Activated CD4-positive, CD25-positive, alpha-beta regulatory T cell (primary cell): Measurements from ENCODE around the gene COCH.
"Not testable (repeated sequence)": the region's sequence is repeated elsewhere in the genome, so short reads cannot be mapped to it uniquely, and the experiment has no call there.

Source experiments
- DNase-seq, 4 experiments: peaks; one replicate each; lab custom pipeline; 2025; lab: John Stamatoyannopoulos, UW

COCH gene

GRCh38 chr14:30925254-30925653 lies 50.9 kb downstream of the COCH start:
- no peak for DNase-seq

GRCh38 chr14:30928462-30928861 lies 54.1 kb downstream of the COCH start:
- no peak for DNase-seq

GRCh38 chr14:30933937-30934336 lies 59.6 kb downstream of the COCH start:
- DNase-seq: not testable (repeated sequence)

- no peak for DNase-seq
These were observed 61.1 kb downstream of the COCH start for GRCh38 chr14:30935445-30935844.

GRCh38 chr14:30938617-30939016 lies 64.3 kb downstream of the COCH start:
- no peak for DNase-seq
